Activated CD8-positive, alpha-beta memory T cell treated with anti-CD3 and anti-CD28 coated beads, Interleukin-2, amount 50 U/mL, for 1 hour (primary cell): ENCODE measurements around the gene TDP2.

Experiments used
- DNase-seq: peaks from one replicate; pipeline ENCODE4 v3.0.0-alpha.2; 2020; ENCODE audit errors: extremely low read depth

The TDP2 gene

GRCh38 chr6:24603241-24603640 lies 63.5 kb downstream of the TDP2 start:
- no peak for DNase-seq

GRCh38 chr6:24600903-24601302 lies 65.8 kb downstream of the TDP2 start:
- no peak for DNase-seq
